Lower leg skin (tissue), 3 donors: Measurements from ENCODE around the gene SLC8A2.

ENCODE experiments used
- CTCF ChIP-seq, 3 donors: fragments of 450-650 bp; IDR thresholded peaks; one replicate each; pipeline ENCODE4 v1.5.1; 2016; ENCODE audit warnings: antibody characterized with exemption in 3 of 3, mild to moderate bottlenecking in 3 of 3, moderate library complexity in 2 of 3
- POLR2A ChIP-seq, 2 donors: fragments of 450-650 bp; IDR thresholded peaks; one replicate each; pipeline ENCODE4 v1.6.1; 2016 to 2017; ENCODE audit warnings: antibody characterized with exemption in 2 of 2, mild to moderate bottlenecking in 1 of 2, moderate library complexity in 1 of 2

- TF ChIP-seq CTCF (IDR thresholded peaks at IDR 0.05) = no peak
- TF ChIP-seq POLR2A (IDR thresholded peaks at IDR 0.05) = no peak
Measured at GRCh38 chr19:47417746-47418691, 53.7 kb downstream of the SLC8A2 start.
